GM12892 (cell line): ENCODE measurements around the gene SLC6A8.

Experiments used
- POLR2A ChIP-seq: IDR thresholded peaks from 2 replicates; pipeline ENCODE4 v1.6.1; 2011; ENCODE audit warnings: low read depth, low read length, control low read depth
- POLR2AphosphoS5 ChIP-seq: IDR thresholded peaks from 2 replicates; pipeline ENCODE4 v1.6.1; 2011; ENCODE audit warnings: low read depth, low read length, control low read depth
- TAF1 ChIP-seq: IDR thresholded peaks from 2 replicates; pipeline ENCODE4 v1.6.1; 2011; ENCODE audit warnings: low read depth, mild to moderate bottlenecking, control low read depth, low read length, borderline replicate concordance

GRCh38 chrX:153714256-153714655 lies 26.5 kb downstream of the SLC6A8 start:
- TF ChIP-seq TAF1 (no peak), POLR2A (no peak), POLR2AphosphoS5 (no peak)
